ENCODE data around the gene ELL.

ELL gene

GRCh38 chr19:18487576-18488402 lies 34.1 kb downstream of the ELL start:
- no peak for DNase-seq

DNA sequence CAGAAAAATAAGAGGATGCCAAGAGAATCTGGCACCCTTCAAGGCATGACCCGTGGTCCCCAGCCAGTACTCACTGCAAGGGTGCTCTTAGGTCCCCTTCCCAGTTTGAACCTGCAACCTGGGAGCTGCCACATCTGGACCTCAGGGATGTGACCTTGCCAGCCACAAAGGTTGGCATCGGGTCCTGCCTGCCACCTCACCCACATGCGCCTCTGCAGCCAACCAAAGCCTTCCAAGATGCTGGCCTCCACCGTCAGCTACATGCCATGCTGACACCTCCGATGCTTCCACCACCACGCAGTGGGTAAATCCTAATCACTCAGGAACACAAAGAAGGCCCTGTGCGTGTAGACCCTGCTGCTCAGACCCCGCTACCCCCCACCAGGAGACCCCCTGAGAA lies 35.1 kb downstream of the ELL start:
- no peak for DNase-seq

DNA sequence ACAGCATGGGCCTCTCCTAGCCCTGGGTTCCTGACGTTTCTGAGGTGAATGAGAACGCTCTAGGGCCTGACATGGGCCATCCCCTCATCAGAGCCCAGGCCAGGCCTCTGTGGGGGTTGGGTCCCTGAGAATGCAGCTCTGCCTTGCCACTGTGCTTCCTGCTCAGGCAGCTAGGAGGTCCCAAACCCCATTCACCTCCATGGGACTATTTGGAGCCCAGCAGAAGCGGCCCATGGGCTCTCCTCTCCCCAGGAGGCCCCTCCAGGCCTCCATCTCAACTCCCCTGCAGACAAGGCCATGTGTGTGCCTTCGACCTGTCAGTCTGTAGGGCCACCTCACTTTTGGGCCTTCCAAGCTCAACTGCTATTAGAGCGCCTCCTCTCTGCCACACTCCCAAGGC lies 36.9 kb downstream of the ELL start:
- DNase-seq: no peak

- peak; percentile 55 for DNase-seq
Measured at GRCh38 chr19:18483119-18483890, 38.6 kb downstream of the ELL start.

- no peak for DNase-seq
Measured at GRCh38 chr19:18481505-18482222, 40.2 kb downstream of the ELL start.

DNA sequence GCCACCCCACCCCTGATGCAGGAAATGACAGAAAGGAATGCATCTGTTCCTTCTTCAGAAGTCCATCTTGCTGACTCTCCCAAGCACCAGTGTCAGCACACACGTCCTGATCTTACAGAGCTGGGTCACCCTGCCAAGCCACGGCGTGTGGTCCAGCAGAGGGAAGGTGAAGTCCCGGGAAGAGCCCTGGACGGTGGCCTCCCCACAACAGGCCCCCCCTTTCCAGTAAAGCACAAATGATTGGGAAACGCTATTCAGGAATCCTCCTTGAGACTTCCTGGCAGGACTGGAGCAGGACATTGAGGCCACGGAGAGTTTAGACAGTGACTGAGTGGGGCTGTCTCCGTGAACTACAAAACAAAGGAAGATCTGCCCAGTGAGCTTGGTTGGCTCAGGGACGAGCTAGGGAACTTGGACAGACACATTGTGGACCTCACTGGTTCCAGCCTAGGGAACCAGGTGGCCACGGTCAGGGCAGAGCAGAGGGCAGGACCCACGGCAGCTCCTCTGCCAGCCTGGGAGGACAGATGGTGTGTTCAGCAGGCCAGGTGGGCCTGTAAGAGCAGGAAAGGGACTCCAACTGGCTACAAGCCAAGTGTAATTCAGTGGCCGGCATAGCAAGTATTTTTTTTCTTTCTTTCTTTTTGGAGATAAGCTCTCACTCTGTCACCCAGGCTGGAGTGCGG lies 41.7 kb downstream of the ELL start:
- peak; percentile 28 for DNase-seq

GRCh38 chr19:18478545-18479311 lies 43.1 kb downstream of the ELL start:
- no peak for DNase-seq

- DNase-seq: peak; percentile 56
Measured at GRCh38 chr19:18477974-18478373, 43.9 kb downstream of the ELL start.

GRCh38 chr19:18477042-18477779 lies 44.7 kb downstream of the ELL start:
- DNase-seq: no peak

DNA sequence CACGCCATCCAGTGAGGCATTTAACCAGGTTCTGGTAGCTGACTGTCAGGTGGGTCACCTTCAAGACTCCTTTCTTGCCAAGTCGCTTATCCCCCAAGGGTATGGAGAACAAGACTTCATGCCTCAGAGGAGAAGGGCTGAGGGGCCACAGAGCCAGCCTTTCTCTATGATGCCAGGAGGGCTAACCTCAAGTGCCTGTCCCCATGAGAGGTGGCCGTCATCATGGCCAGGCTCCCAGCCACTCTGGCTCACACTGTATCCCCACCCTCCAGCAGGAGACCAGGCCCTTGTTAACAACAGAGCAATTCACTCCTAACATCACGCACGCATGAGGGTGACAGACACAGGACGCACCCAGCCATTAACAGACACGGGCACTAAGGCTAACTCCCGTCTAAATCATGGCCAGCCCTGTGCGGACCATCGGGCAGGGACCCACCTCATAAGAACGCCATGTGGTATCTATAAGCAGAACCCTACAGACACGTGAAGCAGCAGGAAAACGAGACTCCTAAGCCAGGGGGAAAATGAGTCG lies 45.3 kb downstream of the ELL start:
- no peak for DNase-seq

DNA sequence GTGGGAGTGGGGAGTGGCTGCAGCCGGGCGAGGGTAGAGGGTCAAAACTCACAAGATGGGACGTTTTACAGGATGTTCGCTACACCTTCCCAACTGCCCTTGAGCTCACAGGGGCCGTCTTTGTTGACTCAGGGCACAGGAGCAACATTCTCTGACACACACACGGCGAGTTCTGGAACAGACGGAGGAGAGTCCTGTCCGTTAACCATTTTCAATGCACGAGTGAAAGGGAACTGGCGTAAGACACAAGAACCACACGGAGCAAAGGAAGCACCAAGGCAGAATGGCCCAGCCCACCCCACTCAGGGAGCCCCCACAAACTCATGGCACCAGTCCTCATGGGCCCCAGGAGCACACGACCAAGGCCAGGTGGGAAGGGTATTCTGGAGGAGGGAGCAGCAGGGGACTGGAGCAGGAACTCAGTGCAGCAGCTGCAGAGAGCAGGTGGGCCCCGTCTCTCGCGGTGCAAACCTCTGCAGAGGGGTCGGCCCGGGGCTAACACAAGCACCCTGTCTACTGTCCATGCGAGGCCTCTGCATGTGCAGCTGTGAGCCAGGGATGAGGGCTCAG lies 46.0 kb downstream of the ELL start:
- DNase-seq: no peak

GRCh38 chr19:18475004-18475453 lies 46.8 kb downstream of the ELL start:
- no peak for DNase-seq

DNA sequence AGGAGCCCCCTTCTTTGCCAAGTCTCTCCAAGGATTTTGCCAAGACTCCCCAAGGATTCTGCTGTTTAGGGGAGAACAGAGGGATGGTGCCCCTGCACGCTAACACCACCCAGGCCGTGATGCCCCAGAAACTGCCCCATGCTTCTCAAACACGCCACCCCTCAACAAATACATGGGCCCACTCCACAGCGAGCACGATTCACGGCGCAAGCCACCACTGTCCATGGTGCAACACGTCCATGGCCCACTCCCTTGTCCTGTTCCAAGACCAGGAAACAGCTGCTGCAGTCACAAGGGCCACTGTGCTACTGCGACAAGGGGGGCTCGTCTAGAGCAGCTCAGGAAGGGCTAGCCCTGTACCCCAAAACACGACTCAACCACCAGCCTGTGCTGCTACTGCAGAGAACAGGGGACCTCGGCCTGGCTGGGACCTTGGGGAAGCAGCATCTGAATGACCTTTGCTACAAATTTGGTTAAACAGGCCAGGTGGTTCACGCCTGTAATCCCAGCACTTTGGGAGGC lies 47.4 kb downstream of the ELL start:
- DNase-seq: no peak

DNA sequence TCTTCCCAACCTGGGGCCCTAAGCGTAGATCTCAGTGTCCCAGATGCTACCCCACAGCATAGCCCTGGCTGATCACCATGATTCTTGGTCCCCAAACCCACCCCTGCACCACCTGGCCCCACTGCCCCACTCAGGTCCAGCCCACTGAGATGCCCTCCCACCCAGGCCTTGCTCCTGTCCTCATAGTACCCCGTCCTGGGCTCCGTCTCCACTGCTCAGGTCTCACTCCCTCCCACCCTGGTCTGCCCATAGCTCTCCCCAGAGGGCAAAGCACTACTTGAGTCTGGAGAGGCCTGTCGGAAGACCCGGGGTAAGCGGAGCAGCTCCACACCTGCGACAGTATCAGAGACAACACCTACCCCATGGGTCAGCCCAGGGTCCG lies 48.2 kb downstream of the ELL start:
- DNase-seq: no peak

GRCh38 chr19:18473003-18473705 lies 48.7 kb downstream of the ELL start:
- no peak for DNase-seq

GRCh38 chr19:18470787-18471186 lies 51.1 kb downstream of the ELL start:
- no peak for DNase-seq

GRCh38 chr19:18469069-18469846 lies 52.6 kb downstream of the ELL start:
- peak; percentile 34 for DNase-seq

DNA sequence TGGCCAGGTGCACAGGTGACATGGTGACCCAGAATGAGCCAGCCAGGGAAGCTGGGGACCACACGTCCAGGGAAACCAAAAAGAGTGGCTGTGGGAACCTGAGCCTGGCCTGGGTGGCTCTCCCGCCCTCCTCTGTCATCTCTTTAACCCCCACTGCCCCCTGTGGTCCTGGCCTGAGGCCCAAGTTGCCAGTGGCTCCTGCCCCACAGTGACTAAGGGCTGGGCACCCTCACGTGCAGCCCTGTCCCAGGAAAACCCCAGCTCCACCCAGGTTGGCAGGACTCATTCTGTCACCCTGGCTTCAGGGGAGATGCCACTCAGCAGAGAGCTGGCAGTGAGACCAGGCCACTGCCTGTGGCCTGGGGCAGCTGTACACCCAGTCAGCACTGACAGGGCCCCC lies 53.4 kb downstream of the ELL start:
- no peak for DNase-seq

- DNase-seq: no peak
Measured at GRCh38 chr19:18467978-18468377, 53.9 kb downstream of the ELL start.

All from NCI-H1694 (cell line).